GM23248 (cell line): ENCODE measurements around the gene CYGB.

Experiments used
- EZH2 ChIP-seq: fragments of 200-600 bp; sonication (generic); IDR thresholded peaks from 2 replicates; pipeline ENCODE4 v1.6.1; 2018; ENCODE audit warnings: antibody characterized with exemption, mild to moderate bottlenecking; ENCODE audit not compliant: insufficient read depth, poor library complexity, severe bottlenecking
- EZH2phosphoT487 ChIP-seq: fragments of 200-600 bp; sonication (generic); IDR thresholded peaks from 2 replicates; pipeline ENCODE4 v1.6.1; 2018; ENCODE audit warnings: antibody characterized with exemption, moderate library complexity, mild to moderate bottlenecking, low read depth; ENCODE audit not compliant: insufficient read depth

GRCh38 chr17:76582660-76583059 is 45.2 kb upstream of the CYGB start:
- no peak for TF ChIP-seq EZH2
- TF ChIP-seq EZH2phosphoT487 = no peak
